Measurements from ENCODE around the gene THTPA. TPM values are rescaled to one million over a fixed set of nuclear protein-coding genes. Genes with fewer than 3 reads are reported as not detected.

THTPA gene
- total RNA-seq, 4 donors from 2014 or later = 8.1 to 15.1 (median 13.8) TPM

DNA sequence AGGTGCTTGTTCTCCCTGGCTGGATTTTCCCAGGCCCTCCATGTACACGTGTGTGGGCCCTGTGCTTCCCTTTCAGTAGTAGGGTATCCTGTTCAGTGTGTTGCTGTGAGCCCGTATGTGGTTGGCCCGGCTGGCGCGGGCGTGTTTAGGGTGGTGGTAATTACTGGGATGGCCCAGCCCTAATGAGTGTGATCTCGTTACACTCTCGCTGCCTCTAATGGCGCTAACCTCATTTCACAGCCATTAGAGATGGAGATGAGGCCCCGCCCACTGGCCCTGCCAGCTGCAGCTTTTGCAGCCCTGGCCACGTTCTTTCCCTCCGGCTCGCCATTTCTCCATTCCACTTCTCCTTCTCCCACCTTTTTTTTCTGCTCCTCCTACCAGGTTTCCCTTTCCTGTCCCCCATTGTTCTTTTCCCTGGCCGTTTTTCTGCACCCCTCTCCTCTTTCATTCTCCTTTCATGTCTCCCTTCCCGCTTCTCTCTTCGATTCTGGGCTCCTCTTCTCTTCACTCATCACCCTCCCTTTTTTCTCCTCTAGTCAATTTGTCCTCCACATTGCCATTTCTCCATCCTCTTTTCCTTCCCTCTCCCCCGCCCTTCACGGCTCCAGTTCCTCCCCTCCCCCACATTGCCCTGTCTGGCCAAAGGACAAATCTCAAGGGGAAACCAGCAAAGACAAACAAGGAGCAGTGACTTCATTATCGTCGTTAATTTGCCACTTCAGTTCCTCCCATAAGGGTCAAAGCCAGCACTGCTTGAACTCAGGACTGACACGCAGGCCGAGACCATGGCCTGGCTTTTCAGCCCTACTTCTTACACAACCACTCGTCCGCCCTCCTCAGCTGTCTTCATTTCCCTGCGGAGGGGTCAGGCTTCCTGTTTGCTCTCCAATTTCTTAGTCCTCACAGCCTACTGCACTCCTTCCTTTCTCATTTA lies 11.3 kb upstream of the THTPA start:
- Histone ChIP-seq H3K27ac (no peak overlapping the region), H3K4me3 (no peak overlapping the region), H3K4me1 (peaks cover 0 to 5% (median 0%) of the 10 kb centered on the region in 3 donors), H3K36me3 (no peaks in the 10 kb centered on the region), H3K9me3 (no peaks in the 10 kb centered on the region), H3K27me3 (peaks cover 0 to 7% (median 0%) of the 10 kb centered on the region in 4 donors)
- intact Hi-C loops (cut with DNase I) = no loop called here
- TF ChIP-seq, protein P1, sequence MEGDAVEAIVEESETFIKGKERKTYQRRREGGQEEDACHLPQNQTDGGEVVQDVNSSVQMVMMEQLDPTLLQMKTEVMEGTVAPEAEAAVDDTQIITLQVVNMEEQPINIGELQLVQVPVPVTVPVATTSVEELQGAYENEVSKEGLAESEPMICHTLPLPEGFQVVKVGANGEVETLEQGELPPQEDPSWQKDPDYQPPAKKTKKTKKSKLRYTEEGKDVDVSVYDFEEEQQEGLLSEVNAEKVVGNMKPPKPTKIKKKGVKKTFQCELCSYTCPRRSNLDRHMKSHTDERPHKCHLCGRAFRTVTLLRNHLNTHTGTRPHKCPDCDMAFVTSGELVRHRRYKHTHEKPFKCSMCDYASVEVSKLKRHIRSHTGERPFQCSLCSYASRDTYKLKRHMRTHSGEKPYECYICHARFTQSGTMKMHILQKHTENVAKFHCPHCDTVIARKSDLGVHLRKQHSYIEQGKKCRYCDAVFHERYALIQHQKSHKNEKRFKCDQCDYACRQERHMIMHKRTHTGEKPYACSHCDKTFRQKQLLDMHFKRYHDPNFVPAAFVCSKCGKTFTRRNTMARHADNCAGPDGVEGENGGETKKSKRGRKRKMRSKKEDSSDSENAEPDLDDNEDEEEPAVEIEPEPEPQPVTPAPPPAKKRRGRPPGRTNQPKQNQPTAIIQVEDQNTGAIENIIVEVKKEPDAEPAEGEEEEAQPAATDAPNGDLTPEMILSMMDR (IDR thresholded peaks at IDR 0.05) = no peak
- TF ChIP-seq POLR2A (IDR thresholded peaks at IDR 0.05) = no peak
- 56 to 62% methylated on average over 24 of the region's 25 CpGs for WGBS, 2 donors
- DNase-seq = no peak

DNA sequence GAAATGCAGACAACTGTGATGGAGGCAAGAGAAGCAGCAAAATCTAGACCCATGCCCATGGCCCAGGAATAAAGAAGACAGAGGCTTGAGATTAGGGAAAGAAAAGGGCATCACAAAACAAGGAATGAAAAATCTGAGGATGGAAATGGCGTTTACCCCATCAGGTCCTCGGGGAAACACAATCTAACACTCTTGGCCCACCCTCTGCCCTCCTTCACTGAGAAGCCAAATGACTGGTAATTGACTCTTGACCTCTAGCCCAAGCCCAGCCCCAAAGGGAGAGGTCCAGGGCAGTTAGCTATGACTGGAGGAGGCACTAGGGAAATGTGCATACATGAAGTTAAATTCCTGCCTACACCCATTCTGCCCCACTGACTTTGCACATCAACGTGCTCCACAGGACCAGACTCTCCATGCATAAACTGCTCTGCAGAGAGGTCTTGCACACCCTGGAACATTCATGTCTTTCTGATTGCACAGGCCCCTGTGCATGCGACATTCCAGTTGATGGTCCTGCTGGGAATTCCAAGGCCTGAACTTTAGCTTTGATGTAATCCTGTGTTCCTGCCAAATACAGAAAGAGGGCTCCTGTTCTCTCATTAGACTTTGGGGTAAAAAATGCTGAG lies 10.2 kb upstream of the THTPA start:
- Histone ChIP-seq H3K36me3 (no peaks in the 10 kb centered on the region), H3K9me3 (no peaks in the 10 kb centered on the region), H3K27me3 (peaks cover 0 to 18% (median 0%) of the 10 kb centered on the region in 4 donors), H3K4me1 (peaks cover 6 to 9% (median 8%) of the 10 kb centered on the region in 3 donors), H3K27ac (no peak overlapping the region), H3K4me3 (no peak overlapping the region)
- no peak for DNase-seq
- intact Hi-C loops (cut with DNase I) = no loop called here
- WGBS, 2 donors = 86 to 87% methylated on average over 4 of the region's 4 CpGs
- no peak for TF ChIP-seq POLR2A (IDR thresholded peaks at IDR 0.05)
- TF ChIP-seq, protein P1 (IDR thresholded peaks at IDR 0.05) = no peak

DNA sequence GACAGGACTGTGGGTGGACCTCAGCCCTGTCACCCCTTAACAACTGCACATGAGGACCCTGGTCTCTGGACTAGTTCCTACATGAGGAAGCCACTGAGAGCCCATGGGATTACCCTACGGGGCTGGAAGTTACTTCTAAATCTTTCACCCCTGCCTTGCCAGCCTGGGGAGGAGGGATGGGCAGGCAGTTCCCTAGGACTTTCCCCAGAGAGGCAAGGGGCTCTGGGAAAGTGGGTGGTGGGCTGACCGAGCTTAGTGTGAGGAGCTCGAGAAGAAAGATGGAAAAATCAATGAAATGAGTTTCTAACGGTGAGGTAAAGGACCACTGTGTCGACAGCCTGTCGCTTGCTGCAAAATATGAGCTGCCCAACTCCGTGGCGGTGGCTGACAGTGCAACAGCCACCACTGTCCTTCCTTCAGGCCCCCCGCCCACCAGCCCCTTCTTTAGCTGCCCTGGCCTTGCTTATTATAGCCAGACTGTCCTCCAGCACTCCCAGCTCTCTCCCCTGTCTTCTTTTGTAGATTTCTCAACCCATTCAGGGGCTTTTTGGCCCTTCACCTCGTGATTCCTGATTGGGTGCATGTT lies 9.5 kb upstream of the THTPA start:
- intact Hi-C loops (cut with DNase I) = no loop called here
- no peak for TF ChIP-seq POLR2A (IDR thresholded peaks at IDR 0.05)
- TF ChIP-seq, protein P1 (IDR thresholded peaks at IDR 0.05) = no peak
- Histone ChIP-seq H3K4me3 (no peak overlapping the region), H3K9me3 (no peaks in the 10 kb centered on the region), H3K4me1 (peaks cover 9 to 13% (median 11%) of the 10 kb centered on the region in 3 donors), H3K27ac (no peak overlapping the region), H3K36me3 (no peaks in the 10 kb centered on the region), H3K27me3 (peaks cover 0 to 21% (median 0%) of the 10 kb centered on the region in 4 donors)
- DNase-seq = no peak
- 65 to 75% methylated on average over 10 of the region's 10 CpGs for WGBS, 2 donors

DNA sequence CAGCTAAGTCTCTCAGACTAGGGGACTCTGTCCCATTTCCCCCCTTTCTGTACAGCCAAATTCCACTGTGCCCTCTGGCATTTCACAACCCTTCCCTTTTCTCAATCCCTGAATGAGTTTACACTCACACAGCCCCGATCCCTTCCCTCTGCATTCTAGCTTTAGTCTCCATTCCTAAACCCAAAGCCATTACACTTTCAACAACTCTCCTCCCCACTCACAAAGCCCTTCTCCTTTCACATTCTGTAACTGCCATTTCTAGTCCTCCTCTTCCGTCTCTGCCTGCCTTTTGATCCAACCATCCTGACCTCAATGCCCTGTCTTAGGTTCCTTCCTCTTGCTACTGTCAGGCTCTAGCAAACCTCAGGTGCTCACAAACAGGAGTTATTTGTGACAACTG lies 8.1 kb upstream of the THTPA start:
- Histone ChIP-seq H3K9me3 (no peaks in the 10 kb centered on the region), H3K4me1 (peaks cover 13 to 19% (median 15%) of the 10 kb centered on the region in 3 donors), H3K36me3 (no peaks in the 10 kb centered on the region), H3K4me3 (no peak overlapping the region), H3K27me3 (peaks cover 0 to 21% (median 0%) of the 10 kb centered on the region in 4 donors), H3K27ac (no peak overlapping the region)
- intact Hi-C loops (cut with DNase I) = no loop called here
- TF ChIP-seq, protein P1 (IDR thresholded peaks at IDR 0.05) = no peak
- no peak for TF ChIP-seq POLR2A (IDR thresholded peaks at IDR 0.05)
- WGBS, 2 donors = 74 to 75% methylated on average over 2 of the region's 2 CpGs
- DNase-seq = no peak

Data from esophagus squamous epithelium (tissue), 5 donors.